SK-N-SH (cell line): ENCODE measurements around the gene LYZL6.

Experiments used
- CTCF ChIP-seq: fragments of 200-600 bp; sonication (generic); IDR thresholded peaks from 2 replicates; pipeline ENCODE4 v1.6.1; 2017; ENCODE audit warnings: antibody characterized with exemption, mild to moderate bottlenecking, moderate library complexity
- FOSL2 ChIP-seq: IDR thresholded peaks from 2 replicates; pipeline ENCODE4 v1.4.0; 2012; ENCODE audit warnings: low read depth, mild to moderate bottlenecking, moderate library complexity, borderline replicate concordance
- GABPA ChIP-seq: IDR thresholded peaks from 2 replicates; pipeline ENCODE4 v1.4.0; 2012; ENCODE audit warnings: low read depth, mild to moderate bottlenecking
- MAX ChIP-seq: IDR thresholded peaks from 2 replicates; pipeline ENCODE4 v1.4.0; 2012; ENCODE audit warnings: low read depth
- TEAD4 ChIP-seq: IDR thresholded peaks from 2 replicates; pipeline ENCODE4 v1.4.0; 2012; ENCODE audit warnings: mild to moderate bottlenecking, borderline replicate concordance; ENCODE audit not compliant: insufficient read depth

- TF ChIP-seq MAX (no peak), FOSL2 (no peak), GABPA (no peak), CTCF (no peak), TEAD4 (no peak)
These were observed 23.3 kb downstream of the LYZL6 start for GRCh38 chr17:35920229-35920628.
